SU-DHL-6 (cell line): ENCODE results near the gene FBF1.

ENCODE experiments used
- H2AFZ ChIP-seq: fragments of 200-600 bp; sonication (generic); 2 replicates; pipeline ENCODE4 v1.6.1; 2014; ENCODE audit warnings: low read depth, mild to moderate bottlenecking, moderate library complexity, mixed read lengths, antibody characterized with exemption, low read length; ENCODE audit not compliant: severe bottlenecking
- H3F3A ChIP-seq: fragments of 200-600 bp; shearing (Covaris generic); 2 replicates; pipeline ENCODE4 v1.6.0; 2016; ENCODE audit warnings: antibody characterized with exemption, mild to moderate bottlenecking; ENCODE audit not compliant: insufficient read depth
- H3K27ac ChIP-seq: fragments of 200-600 bp; sonication (generic); 2 replicates; pipeline ENCODE4 v1.5.1; 2016; ENCODE audit warnings: low read depth, mild to moderate bottlenecking, low read length, moderate library complexity, mixed read lengths
- H3K27me3 ChIP-seq: fragments of 200-600 bp; sonication (generic), shearing (Covaris generic); 2 replicates; pipeline ENCODE4 v1.6.0; 2014; ENCODE audit warnings: mild to moderate bottlenecking, low read length
- H3K36me3 ChIP-seq: fragments of 200-600 bp; sonication (generic); 2 replicates; pipeline ENCODE4 v1.6.1; 2014; ENCODE audit warnings: mild to moderate bottlenecking, low read length, mixed read lengths
- H3K4me2 ChIP-seq: fragments of 300-600, 200-600 bp; shearing (Covaris generic), sonication (generic); 2 replicates; pipeline ENCODE4 v1.6.0; 2014; ENCODE audit warnings: low read length, low read depth, mild to moderate bottlenecking; ENCODE audit not compliant: poor library complexity, severe bottlenecking
- H3K4me3 ChIP-seq: fragments of 200-600 bp; sonication (generic); 2 replicates; pipeline ENCODE4 v1.5.1; 2014; ENCODE audit warnings: antibody characterized with exemption, low read length, mild to moderate bottlenecking, mixed read lengths; ENCODE audit not compliant: insufficient read depth, poor library complexity, severe bottlenecking
- H3K79me2 ChIP-seq: fragments of 200-600 bp; sonication (generic); 2 replicates; pipeline ENCODE4 v1.6.1; 2014; ENCODE audit warnings: mild to moderate bottlenecking, low read length, moderate library complexity; ENCODE audit not compliant: insufficient read depth
- H3K9ac ChIP-seq: fragments of 200-600 bp; sonication (generic); 2 replicates; pipeline ENCODE4 v1.7.0; 2014; ENCODE audit warnings: mild to moderate bottlenecking, low read length
- H3K9me2 ChIP-seq: fragments of 200-600 bp; sonication (generic); replicated peaks from 2 replicates; pipeline ENCODE4 v1.6.1; 2014; ENCODE audit warnings: low read length; ENCODE audit not compliant: insufficient read depth
- H3K9me3 ChIP-seq: fragments of 200-600 bp; sonication (generic); 2 replicates; pipeline ENCODE4 v1.6.1; 2014; ENCODE audit warnings: low read length, mixed read lengths; ENCODE audit not compliant: insufficient read depth
- H4K20me1 ChIP-seq: fragments of 200-600 bp; sonication (generic); 2 replicates; pipeline ENCODE4 v1.6.1; 2014; ENCODE audit warnings: low read depth, mild to moderate bottlenecking, antibody characterized with exemption, low read length, moderate library complexity, mixed read lengths
- CTCF ChIP-seq: fragments of 200-600 bp; sonication (generic); IDR thresholded peaks from one replicate; pipeline ENCODE4 v1.5.1; 2017; ENCODE audit warnings: antibody characterized with exemption, mild to moderate bottlenecking, low read length, moderate library complexity; ENCODE audit not compliant: insufficient read depth, poor library complexity, severe bottlenecking
- EZH2phosphoT487 ChIP-seq: fragments of 200-600 bp; sonication (generic), shearing (Covaris generic); conservative IDR thresholded peaks from 2 replicates; pipeline ENCODE4 v1.6.1; 2018; ENCODE audit warnings: mild to moderate bottlenecking, antibody characterized with exemption, low read length, moderate library complexity, mixed read lengths

Gene FBF1

DNA sequence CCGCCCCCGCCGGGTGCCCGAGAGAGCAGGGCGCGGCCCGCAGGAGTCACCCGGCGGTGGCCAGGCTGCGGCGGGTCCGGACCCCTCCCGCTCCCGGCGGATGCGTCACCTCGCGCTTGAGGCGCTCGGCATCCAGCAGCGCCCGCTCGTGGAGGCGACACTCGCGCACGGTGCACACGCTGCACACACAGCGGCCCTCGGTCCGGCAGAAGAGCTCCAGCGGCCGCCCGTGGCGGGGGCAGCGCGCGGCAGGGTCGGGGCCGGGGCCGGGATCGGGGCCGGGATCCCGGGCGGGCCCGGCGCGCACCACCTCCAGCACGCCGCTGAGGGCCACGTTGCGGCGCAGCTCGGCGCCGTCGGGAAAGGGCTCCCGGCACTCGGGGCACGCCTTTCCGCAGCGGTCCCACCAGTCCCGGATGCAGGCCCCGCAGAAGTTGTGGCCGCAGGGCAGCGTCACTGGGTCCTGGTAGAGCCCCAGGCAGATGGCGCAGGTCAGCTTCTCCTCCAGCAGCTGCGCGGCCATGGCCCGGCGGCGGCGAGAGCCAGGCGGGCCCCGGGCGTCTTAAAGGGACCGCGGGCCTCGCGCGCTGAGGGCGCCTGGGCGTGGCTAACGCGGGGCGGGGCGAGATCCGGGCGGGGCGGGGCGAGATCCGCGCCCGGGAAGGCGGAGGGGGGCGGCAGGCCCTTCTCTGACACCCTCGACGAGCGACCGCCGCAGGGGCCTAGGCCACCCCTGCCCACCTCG, 44.3 kb downstream of the FBF1 start, which contains the start of gene TRIM65:
Gene TRIM65 (minus strand): TSS at position 537 of the 745 bp plus-strand sequence. CDS start 14 bp downstream, at position 523.
- TF ChIP-seq EZH2phosphoT487 = no peak
- peak; percentile 23 for TF ChIP-seq CTCF
- peaks cover 15% of the 10 kb centered on the region for H3K79me2 ChIP-seq
- no peaks in the 10 kb centered on the region for H4K20me1 ChIP-seq
- H3K36me3 ChIP-seq = no peaks in the 10 kb centered on the region
- peak within 1 kb of the TSS; percentile 87 for H3K4me2 ChIP-seq
- H3F3A ChIP-seq = peaks cover 10% of the 10 kb centered on the region
- H3K27me3 ChIP-seq = no peaks in the 10 kb centered on the region
- no peaks in the 10 kb centered on the region for H3K9me2 ChIP-seq
- H3K9me3 ChIP-seq = no peaks in the 10 kb centered on the region
- peak within 1 kb of the TSS; percentile 89 for H3K4me3 ChIP-seq
- H3K27ac ChIP-seq = peak within 1 kb of the TSS; percentile 64
- H3K9ac ChIP-seq = peak within 1 kb of the TSS; percentile 83
- H2AFZ ChIP-seq = peak within 1 kb of the TSS; percentile 29

GRCh38 chr17:75895370-75896155, 45.3 kb downstream of the FBF1 start:
- Histone ChIP-seq H4K20me1 (no peaks in the 10 kb centered on the region), H3K27me3 (no peaks in the 10 kb centered on the region), H3K9me2 (no peaks in the 10 kb centered on the region), H2AFZ (peak overlapping the region; percentile 29), H3K9me3 (no peaks in the 10 kb centered on the region), H3K27ac (peak overlapping the region; percentile 64; the same call in 1 of the 2 replicates), H3F3A (peaks cover 10% of the 10 kb centered on the region), H3K9ac (peak overlapping the region; percentile 83), H3K36me3 (no peaks in the 10 kb centered on the region), H3K4me2 (peak overlapping the region; percentile 87), H3K79me2 (peaks cover 15% of the 10 kb centered on the region), H3K4me3 (peak overlapping the region; percentile 89)
- TF ChIP-seq EZH2phosphoT487 = no peak
- TF ChIP-seq CTCF = peak; percentile 25

DNA sequence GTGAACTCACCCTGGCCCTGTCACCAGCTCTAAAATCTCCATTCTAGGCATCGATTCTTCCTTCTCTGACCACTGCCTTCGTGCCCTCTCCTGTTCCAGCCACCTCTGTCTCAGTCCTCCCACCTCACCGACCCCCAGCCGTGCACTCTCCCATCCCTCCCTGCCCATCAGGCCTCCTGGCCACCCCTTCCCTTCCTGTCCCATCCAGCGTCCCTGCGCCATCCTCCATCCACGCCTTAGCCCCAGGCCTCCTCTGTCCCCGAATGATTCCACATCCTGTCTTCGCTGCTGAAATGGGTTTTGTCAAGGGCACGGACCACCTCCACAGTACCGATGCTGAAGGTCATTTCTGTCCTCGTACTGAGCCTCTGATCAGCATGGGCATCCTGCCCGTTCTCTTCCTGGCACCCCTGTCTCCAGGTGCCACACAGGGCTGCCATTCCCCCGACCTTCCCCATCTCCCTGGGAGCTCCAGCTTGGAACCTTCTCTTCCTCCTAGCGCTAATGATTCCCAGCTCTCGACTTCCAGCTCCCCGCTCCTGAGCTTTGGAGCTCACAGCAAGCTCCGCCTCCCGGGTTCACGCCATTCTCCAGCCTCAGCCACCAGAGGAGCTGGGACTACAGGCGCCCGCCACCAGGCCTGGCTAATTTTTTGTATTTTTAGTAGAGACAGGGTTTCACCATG, 46.7 kb downstream of the FBF1 start:
- Histone ChIP-seq H3K79me2 (peaks cover 15% of the 10 kb centered on the region), H3F3A (peaks cover 10% of the 10 kb centered on the region), H3K27me3 (no peaks in the 10 kb centered on the region), H3K9ac (no peak overlapping the region), H3K27ac (no peak overlapping the region), H3K4me3 (no peak overlapping the region), H3K9me3 (no peaks in the 10 kb centered on the region), H4K20me1 (no peaks in the 10 kb centered on the region), H3K9me2 (no peaks in the 10 kb centered on the region), H3K36me3 (no peaks in the 10 kb centered on the region), H2AFZ (no peak overlapping the region), H3K4me2 (no peak overlapping the region)
- TF ChIP-seq EZH2phosphoT487 = no peak
- no peak for TF ChIP-seq CTCF
